Panc1 (cell line): Measurements from ENCODE around the gene PIK3R5. TPM values are rescaled to one million over a fixed set of nuclear protein-coding genes. Genes with fewer than 3 reads are reported as not detected.

Experiments used
- ATAC-seq: fragments of 200-7000 bp; cut with Tn5 transposase; 2 replicates; pipeline ENCODE4 v1.9.1; 2020; ENCODE audit warnings: mild to moderate bottlenecking, moderate library complexity
- BruUV-seq: library from RNA; stranded (reverse); fragments of 400-500 nt; replicated peaks from 2 replicates; lab custom pipeline; 2021; lab: Mats Ljungman, UMichigan
- CTCF ChIA-PET: fragments of 300-600 bp; sonication (Branson Sonifier 250); formaldehyde crosslinking; loops from one replicate; lab custom pipeline; 2022; ENCODE audit warnings: antibody characterized with exemption; lab: Charles Lee
- POLR2A ChIA-PET: fragments of 300-600 bp; sonication (Branson Sonifier 250); formaldehyde crosslinking; loops from one replicate; lab custom pipeline; 2022; ENCODE audit warnings: antibody characterized with exemption; lab: Charles Lee
- DNase-seq: peaks from one replicate; pipeline ENCODE4 v3.0.0-alpha.2; 2010; ENCODE audit warnings: low read depth, low spot score
- H3K27ac ChIP-seq: 2 replicates; pipeline ENCODE4 v1.5.1; 2011; ENCODE audit warnings: mild to moderate bottlenecking, low read length, inconsistent platforms
- H3K27me3 ChIP-seq: fragments of 200-500 bp; sonication (Bioruptor generic); 2 replicates; pipeline ENCODE4 v1.6.0; 2014; ENCODE audit warnings: low read length, inconsistent platforms; ENCODE audit not compliant: control insufficient read depth, insufficient read depth
- H3K36me3 ChIP-seq: fragments of 200-500 bp; sonication (Bioruptor generic); 2 replicates; pipeline ENCODE4 v1.5.1; 2014; ENCODE audit warnings: inconsistent platforms, mild to moderate bottlenecking, low read length, moderate library complexity; ENCODE audit not compliant: control insufficient read depth, insufficient read depth
- H3K4me1 ChIP-seq: 2 replicates; pipeline ENCODE4 v1.5.1; 2011; ENCODE audit warnings: inconsistent platforms, mild to moderate bottlenecking, low read length, moderate library complexity; ENCODE audit not compliant: control insufficient read depth, insufficient read depth
- H3K4me3 ChIP-seq, 2 experiments: 2 replicates each; pipeline ENCODE4 v1.5.1; 2011 to 2012; ENCODE audit warnings: low read depth in 2 of 2, low read length in 2 of 2, mild to moderate bottlenecking in 2 of 2, inconsistent platforms in 1 of 2, moderate library complexity in 1 of 2
- H3K9me3 ChIP-seq: fragments of 200-500 bp; sonication (Bioruptor generic); 2 replicates; pipeline ENCODE4 v1.5.1; 2014; ENCODE audit warnings: low read depth, mild to moderate bottlenecking, inconsistent platforms, low read length, moderate library complexity; ENCODE audit not compliant: control insufficient read depth, insufficient read depth
- CTCF ChIP-seq: fragments of 450-650 bp; IDR thresholded peaks from 2 replicates; pipeline ENCODE4 v1.5.1; 2017; ENCODE audit warnings: mild to moderate bottlenecking
- POLR2AphosphoS5 ChIP-seq: IDR thresholded peaks from 2 replicates; pipeline ENCODE4 v1.6.1; 2012; ENCODE audit warnings: mild to moderate bottlenecking, low read depth, low read length, moderate library complexity
- REST ChIP-seq, 2 experiments: IDR thresholded peaks; 2 replicates each; pipeline ENCODE4 v1.6.1; 2011 to 2012; ENCODE audit warnings: low read depth in 2 of 2, control low read depth in 1 of 2, low read length in 1 of 2, mild to moderate bottlenecking in 1 of 2, moderate library complexity in 1 of 2; ENCODE audit not compliant: insufficient read depth in 1 of 2
- SIN3A ChIP-seq: IDR thresholded peaks from 2 replicates; pipeline ENCODE4 v1.6.1; 2012; ENCODE audit warnings: low read depth, mild to moderate bottlenecking, low read length, moderate library complexity, borderline replicate concordance; ENCODE audit not compliant: insufficient read depth
- TCF7L2 ChIP-seq: IDR thresholded peaks from 2 replicates; pipeline ENCODE4 v1.6.1; 2011; ENCODE audit warnings: mild to moderate bottlenecking, low read depth, low read length, inconsistent platforms
- in situ Hi-C: cut with HindIII; loops from 2 replicates; pipeline ENCODE4 v1.10.0; 2016; ENCODE audit warnings: low sequenced_read_pairs, low pct_unique_long_range_greater_than_20kb
- intact Hi-C: fragments of 100-400 bp; cut with micrococcal nuclease; formaldehyde crosslinking; loops from one replicate; pipeline ENCODE4 v1.10.0; 2022; ENCODE audit not compliant: unreplicated experiment
- total RNA-seq: library from RNA; stranded (reverse); gene quantifications from one replicate; pipeline ENCODE4 v1.2.1, GENCODE V29; 2021; ENCODE audit not compliant: unreplicated experiment

PIK3R5 gene
- total RNA-seq, 1 experiment from 2014 or later = 0.15 TPM

- Histone ChIP-seq H3K36me3 (no peaks in the 10 kb centered on the region), H3K4me3 (no peak overlapping the region), H3K9me3 (peaks cover 15% of the 10 kb centered on the region; the same call in 1 of the 2 replicates), H3K27me3 (no peaks in the 10 kb centered on the region), H3K4me1 (no peaks in the 10 kb centered on the region), H3K27ac (no peak overlapping the region)
- BruUV-seq = no TSS peak
- intact Hi-C loops (no loop called here), in situ Hi-C loops (no loop called here)
- ATAC-seq (no peak), DNase-seq (no peak)
- CTCF ChIA-PET = no interaction called here
- POLR2A ChIA-PET = no interaction called here
- TF ChIP-seq POLR2AphosphoS5 (no peak), SIN3A (no peak), CTCF (no peak), REST (IDR thresholded peaks at IDR 0.05; ENCODE audit: insufficient read depth in 1 of 2, low read depth in 2 of 2, low read length in 1 of 2) (no peak), TCF7L2 (no peak)
Observed at GRCh38 chr17:8928347-8928746, 37.2 kb downstream of the PIK3R5 start.

GRCh38 chr17:8927395-8927794, 38.1 kb downstream of the PIK3R5 start:
- Histone ChIP-seq H3K9me3 (peaks cover 15% of the 10 kb centered on the region; the same call in 1 of the 2 replicates), H3K4me1 (no peaks in the 10 kb centered on the region), H3K36me3 (no peaks in the 10 kb centered on the region), H3K27ac (no peak overlapping the region), H3K27me3 (no peaks in the 10 kb centered on the region), H3K4me3 (no peak overlapping the region)
- no TSS peak for BruUV-seq
- ATAC-seq = no peak
- ChIA-PET CTCF (no interaction called here), POLR2A (no interaction called here)
- intact Hi-C loops = no loop called here
- no peak for DNase-seq
- in situ Hi-C loops = no loop called here
- TF ChIP-seq CTCF (no peak), SIN3A (no peak), TCF7L2 (no peak), POLR2AphosphoS5 (no peak), REST (IDR thresholded peaks at IDR 0.05; ENCODE audit: insufficient read depth in 1 of 2, low read depth in 2 of 2, low read length in 1 of 2) (no peak)
